ENCODE measurements around the gene TAF4B.
"Not testable (repeated sequence)": the region's sequence is repeated elsewhere in the genome, so short reads cannot be mapped to it uniquely, and the experiment has no call there.

Gene TAF4B

GRCh38 chr18:26376105-26376504, 149.9 kb downstream of the TAF4B start:
- no peak for TF ChIP-seq CTCF (IDR thresholded peaks at IDR 0.05; ENCODE audit: control insufficient read depth, extremely low read depth, insufficient read depth)
- no peak for DNase-seq (ENCODE audit: low read depth)
- no peak overlapping the region for H3K4me3 ChIP-seq (ENCODE audit: low read depth, low read length)

GRCh38 chr18:26378701-26379100, 152.5 kb downstream of the TAF4B start:
- DNase-seq (ENCODE audit: low read depth) = peak; percentile 21
- no peak for TF ChIP-seq CTCF (IDR thresholded peaks at IDR 0.05; ENCODE audit: control insufficient read depth, extremely low read depth, insufficient read depth)
- H3K4me3 ChIP-seq (ENCODE audit: low read depth, low read length) = no peak overlapping the region

GRCh38 chr18:26381555-26381954, 155.3 kb downstream of the TAF4B start:
- not testable (repeated sequence) for DNase-seq (ENCODE audit: low read depth); H3K4me3 ChIP-seq (ENCODE audit: low read depth, low read length)

- no peak for DNase-seq (ENCODE audit: low read depth)
- TF ChIP-seq CTCF (IDR thresholded peaks at IDR 0.05; ENCODE audit: control insufficient read depth, extremely low read depth, insufficient read depth) = peak; percentile 65
- no peak overlapping the region for H3K4me3 ChIP-seq (ENCODE audit: low read depth, low read length)
Observed at GRCh38 chr18:26383454-26384270, 157.4 kb downstream of the TAF4B start.

- no peak for DNase-seq (ENCODE audit: low read depth)
- TF ChIP-seq CTCF (IDR thresholded peaks at IDR 0.05; ENCODE audit: control insufficient read depth, extremely low read depth, insufficient read depth) = no peak
- no peak overlapping the region for H3K4me3 ChIP-seq (ENCODE audit: low read depth, low read length)
Observed at GRCh38 chr18:26386002-26386401, 159.8 kb downstream of the TAF4B start.

GRCh38 chr18:26386441-26386840, 160.2 kb downstream of the TAF4B start:
- TF ChIP-seq CTCF (IDR thresholded peaks at IDR 0.05; ENCODE audit: control insufficient read depth, extremely low read depth, insufficient read depth) = no peak
- H3K4me3 ChIP-seq (ENCODE audit: low read depth, low read length) = no peak overlapping the region
- DNase-seq (ENCODE audit: low read depth) = no peak

- H3K4me3 ChIP-seq (ENCODE audit: low read depth, low read length) = no peak overlapping the region
- TF ChIP-seq CTCF (IDR thresholded peaks at IDR 0.05; ENCODE audit: control insufficient read depth, extremely low read depth, insufficient read depth) = no peak
- no peak for DNase-seq (ENCODE audit: low read depth)
Observed at GRCh38 chr18:26394047-26394654, 167.9 kb downstream of the TAF4B start.

All from LNCaP clone FGC (cell line).